NCI-H82 treated with DMSO at 0.1 percent for 48 hours (cell line): ENCODE results near the gene INPP5E.
A peak's percentile ranks its signal among the peaks of the same experiment; 100 is the strongest.

Experiments used
- DNase-seq: peaks from one replicate; lab custom pipeline; 2025; ENCODE audit not compliant: unreplicated experiment; lab: John Stamatoyannopoulos, UW

INPP5E gene

GRCh38 chr9:136405481-136405880, 34.2 kb downstream of the INPP5E start:
- DNase-seq, result no peak

GRCh38 chr9:136404801-136405136, 34.9 kb downstream of the INPP5E start:
- no peak for DNase-seq

- no peak for DNase-seq
Observed at GRCh38 chr9:136403915-136404800, 35.5 kb downstream of the INPP5E start.

GRCh38 chr9:136403538-136403914, 36.1 kb downstream of the INPP5E start:
- no peak for DNase-seq

GRCh38 chr9:136402067-136402466, 37.6 kb downstream of the INPP5E start:
- DNase-seq, result no peak

GRCh38 chr9:136401173-136401922, 38.3 kb downstream of the INPP5E start:
- DNase-seq, result no peak

GRCh38 chr9:136400038-136400834, 39.4 kb downstream of the INPP5E start, which contains the start of gene SNAPC4:
Gene SNAPC4 (minus strand): TSS chr9:136400170. CDS start chr9:136398428, 1,742 bp downstream.
- DNase-seq, result peak; percentile 52

- DNase-seq, result no peak
Observed at GRCh38 chr9:136399176-136400037, 40.2 kb downstream of the INPP5E start.

GRCh38 chr9:136398286-136398685, 41.4 kb downstream of the INPP5E start:
- no peak for DNase-seq

- no peak for DNase-seq
Observed at GRCh38 chr9:136397643-136398042, 42.0 kb downstream of the INPP5E start.

- DNase-seq, result no peak
Observed at GRCh38 chr9:136396219-136396515, 43.5 kb downstream of the INPP5E start.

- no peak for DNase-seq
Observed at GRCh38 chr9:136395345-136396218, 44.1 kb downstream of the INPP5E start.

GRCh38 chr9:136395020-136395340, 44.7 kb downstream of the INPP5E start:
- no peak for DNase-seq

GRCh38 chr9:136394312-136395019, 45.2 kb downstream of the INPP5E start:
- no peak for DNase-seq

- DNase-seq, result no peak
Observed at GRCh38 chr9:136393531-136393930, 46.1 kb downstream of the INPP5E start.

- DNase-seq, result no peak
Observed at GRCh38 chr9:136392538-136393449, 46.9 kb downstream of the INPP5E start.

- no peak for DNase-seq
Observed at GRCh38 chr9:136391737-136392537, 47.7 kb downstream of the INPP5E start.
